CD1c-positive myeloid dendritic cell (primary cell): Measurements from ENCODE around the gene MYO5B.
"Not testable (repeated sequence)": the region's sequence is repeated elsewhere in the genome, so short reads cannot be mapped to it uniquely, and the experiment has no call there.

Source experiments
- DNase-seq: peaks from one replicate; pipeline ENCODE4 v3.0.0-alpha.2; 2016; ENCODE audit errors: extremely low spot score

Gene MYO5B

DNA sequence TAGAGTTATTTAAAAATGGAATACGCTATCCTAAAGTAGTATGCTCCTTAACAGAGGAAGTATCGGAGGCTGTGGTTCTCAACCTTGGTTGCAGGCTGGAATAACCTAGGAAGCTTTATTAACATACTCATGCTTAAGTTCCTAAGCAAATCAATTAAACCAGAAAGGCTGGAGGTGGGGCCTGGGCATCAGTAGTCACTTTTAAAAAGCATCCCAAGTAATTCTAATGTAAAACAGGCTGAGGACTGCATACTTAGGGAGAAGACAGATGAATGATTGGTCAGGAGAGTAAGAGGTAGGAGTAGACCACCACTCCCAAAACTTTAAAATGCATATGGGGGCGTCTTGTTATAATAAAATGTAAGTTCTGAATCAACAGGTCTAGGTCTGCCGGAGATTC is 396.9 kb downstream of the MYO5B start:
- no peak for DNase-seq

DNA sequence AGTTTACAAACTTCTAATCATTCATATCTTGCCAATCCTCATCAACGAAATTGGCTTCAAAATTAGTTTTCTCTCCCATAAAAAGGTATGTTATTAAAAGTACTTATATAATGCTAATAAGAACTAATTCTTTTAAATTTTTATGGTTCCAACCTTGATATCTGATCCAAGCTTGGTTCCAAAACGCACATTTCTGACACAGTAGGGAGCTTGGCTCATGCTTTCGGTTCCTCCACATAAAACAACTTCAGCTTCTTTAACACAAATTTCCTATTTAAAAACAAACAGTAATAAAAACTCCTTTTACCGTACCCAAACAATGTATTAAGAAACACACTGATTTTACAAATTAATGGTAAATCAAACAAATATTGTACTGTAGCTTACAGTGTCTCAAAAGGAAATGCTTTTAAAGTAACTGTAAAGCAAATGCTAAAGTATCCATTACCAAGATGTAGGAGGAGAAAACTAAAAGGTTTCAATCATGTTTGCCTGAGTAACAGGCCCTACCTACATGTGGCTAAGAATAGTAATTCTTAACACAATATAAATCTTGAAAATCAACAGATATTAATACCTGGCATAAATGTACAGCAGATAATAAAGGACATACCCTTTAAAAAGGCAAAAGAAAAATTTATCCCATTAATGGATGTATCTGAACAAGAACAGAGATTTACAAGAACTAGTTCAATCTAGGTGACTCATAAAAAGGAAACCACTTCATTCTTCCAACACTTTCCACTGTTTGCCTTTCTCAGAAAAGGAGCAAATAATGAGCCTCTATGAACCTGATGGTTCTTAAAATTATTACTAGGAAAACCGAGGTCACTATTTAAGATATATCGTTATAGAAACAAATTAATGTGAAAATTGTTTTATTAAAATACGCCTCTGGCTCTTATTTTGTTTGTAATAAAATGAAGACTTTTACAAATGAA is 399.1 kb downstream of the MYO5B start:
- no peak for DNase-seq

DNA sequence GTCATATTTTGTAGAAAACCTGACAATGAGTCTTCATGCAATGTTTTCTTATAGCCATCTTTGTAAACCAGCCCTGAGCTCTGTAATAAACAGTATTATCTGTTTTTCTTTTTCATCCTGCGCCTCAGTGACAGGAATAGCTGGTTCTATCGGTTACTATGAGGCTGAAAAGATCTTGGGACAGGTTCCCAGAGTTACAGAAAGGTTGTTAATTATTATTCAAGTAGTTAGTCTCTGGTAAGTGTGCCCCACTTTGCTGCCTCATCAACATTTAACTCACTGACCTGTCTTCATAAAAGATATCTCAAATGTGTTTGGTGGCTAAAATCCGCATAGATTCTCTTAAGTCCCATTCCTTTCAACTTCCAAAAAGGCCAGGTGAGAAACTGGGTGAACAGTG is 400.2 kb downstream of the MYO5B start:
- DNase-seq, result no peak

DNA sequence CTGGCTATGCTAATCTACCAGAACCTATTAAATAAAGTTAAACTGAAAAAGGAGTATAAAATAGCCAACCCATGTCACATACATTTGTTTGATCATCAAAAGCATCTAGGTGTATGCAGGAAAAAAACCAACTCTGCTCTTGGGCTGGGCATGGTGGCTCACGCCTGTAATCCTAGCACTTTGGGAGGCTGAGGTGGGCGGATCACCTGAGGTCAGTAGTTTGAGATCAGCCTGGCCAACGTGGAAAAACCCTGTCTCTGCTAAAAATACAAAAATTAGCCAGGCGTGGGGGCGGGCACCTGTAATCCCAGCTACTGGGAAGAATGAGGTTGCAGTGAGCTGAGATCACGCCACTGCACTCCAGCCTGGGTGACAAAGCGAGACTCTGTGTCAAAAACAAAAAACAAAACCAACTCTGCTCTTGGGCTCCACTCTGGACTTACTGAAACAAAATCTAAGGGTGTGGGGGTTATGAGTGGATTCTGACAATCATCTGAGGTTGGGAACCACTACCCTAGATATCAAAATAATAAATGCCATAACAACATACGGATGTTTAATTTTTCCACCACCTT is 405.3 kb downstream of the MYO5B start:
- DNase-seq, result not testable (repeated sequence)

DNA sequence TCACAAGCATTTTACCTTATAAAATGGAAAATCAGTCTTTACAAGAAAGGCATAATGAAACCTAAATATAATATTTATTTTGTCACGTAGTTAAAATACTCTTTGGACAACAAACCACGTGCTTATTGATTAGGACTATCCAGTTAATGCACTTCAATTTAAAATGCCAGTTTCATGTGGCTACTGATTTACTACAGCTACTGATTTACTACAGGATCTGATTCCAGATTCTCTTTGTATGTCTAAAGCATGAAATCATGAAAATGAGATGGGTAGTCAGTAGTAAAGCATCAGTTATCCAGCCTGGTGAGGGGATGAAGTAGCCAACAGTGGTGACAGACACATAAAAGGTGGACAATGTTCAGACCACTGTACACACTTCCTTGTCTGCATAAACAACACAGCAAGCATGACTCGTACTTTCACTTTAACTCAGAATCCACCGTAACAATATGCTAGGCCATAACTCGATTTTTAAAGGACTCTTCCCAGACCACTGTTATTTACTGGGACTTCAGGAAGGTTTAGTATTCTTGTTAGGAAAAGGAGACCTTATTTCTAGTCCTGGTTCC is 406.5 kb downstream of the MYO5B start:
- no peak for DNase-seq

DNA sequence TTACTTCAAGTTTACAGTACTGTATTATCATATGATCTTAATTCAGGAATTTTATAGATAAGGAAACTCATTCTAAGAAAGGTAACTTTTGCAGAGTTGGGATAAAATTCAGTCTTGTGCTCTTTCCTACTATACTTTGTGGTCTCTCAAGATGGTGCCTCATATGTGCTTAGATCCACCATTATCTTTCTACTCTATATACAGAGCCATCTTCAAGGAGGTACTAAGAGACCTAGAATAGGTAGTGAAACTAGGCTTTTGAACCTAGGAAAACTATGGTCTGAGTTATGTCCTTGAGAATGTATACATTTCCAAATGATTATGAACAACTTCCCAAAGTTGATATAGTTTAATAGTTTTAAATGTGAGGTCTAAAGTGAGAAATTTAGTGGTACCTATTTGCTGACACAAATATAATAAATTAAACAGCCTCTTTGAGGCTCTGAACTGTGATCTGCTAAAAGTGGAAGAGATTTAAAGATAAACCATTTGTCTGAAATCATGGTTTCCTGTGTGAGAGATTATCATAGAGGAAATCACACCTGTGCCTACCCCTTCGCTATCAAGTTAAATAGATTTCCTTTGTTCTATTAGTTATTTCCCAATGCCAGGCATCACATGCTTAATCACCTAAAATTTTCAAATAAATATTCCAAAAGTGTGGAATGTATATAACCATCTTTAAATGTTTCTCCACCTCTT is 408.8 kb downstream of the MYO5B start:
- no peak for DNase-seq

DNA sequence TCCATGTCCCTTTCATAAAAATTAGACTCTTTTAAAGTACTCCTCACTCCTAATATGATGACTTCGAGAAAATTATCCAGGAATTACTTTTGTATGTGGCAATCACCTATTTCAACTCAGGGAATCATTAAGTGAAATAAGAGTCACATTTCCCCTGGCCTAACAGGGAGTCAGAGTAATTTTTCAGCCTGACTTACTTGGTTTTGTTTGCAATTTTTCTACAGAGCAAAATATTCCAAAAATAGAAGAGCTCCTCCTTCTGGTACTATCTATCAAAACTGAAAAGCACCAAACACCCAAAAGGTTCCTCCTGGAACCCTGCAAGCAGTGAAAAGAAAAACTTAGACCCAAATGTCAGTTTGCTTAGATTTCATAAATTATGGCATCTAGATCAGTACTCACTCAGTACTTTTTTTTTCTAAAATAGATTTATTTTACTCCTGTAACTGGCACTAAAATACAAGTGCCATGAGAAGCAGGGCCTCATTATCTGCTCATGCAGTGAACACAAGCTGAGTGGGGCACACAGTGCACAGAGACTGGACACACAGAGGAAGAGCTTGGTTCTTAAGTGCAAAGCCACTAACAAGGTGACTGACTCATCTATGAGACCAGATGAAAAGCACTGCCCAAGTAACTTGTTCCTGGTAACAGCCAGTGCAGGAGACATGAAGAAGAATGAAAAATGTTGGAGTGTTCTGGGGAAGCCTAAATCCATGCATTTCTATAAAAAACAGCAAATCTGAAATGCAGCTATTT is 410.3 kb downstream of the MYO5B start:
- DNase-seq, result no peak

DNA sequence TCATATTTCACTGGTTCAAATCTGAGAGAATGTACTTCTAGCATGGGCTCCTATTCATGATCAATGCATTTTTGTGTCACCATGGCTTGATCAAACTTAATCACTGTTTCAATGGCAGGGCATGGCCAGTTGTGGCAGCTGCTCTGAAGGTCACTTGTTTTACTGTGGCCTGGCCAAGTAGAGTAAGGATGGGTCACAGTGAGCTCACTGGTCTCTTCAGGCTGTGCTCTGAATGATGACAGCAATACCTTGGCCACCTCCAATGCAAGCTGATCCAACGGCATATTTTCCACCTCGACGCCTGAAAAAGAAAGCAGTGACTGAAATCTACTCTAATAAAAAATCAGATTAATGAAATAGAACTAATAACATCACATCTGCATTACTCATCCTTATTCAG is 411.3 kb downstream of the MYO5B start:
- DNase-seq, result not testable (repeated sequence)

DNA sequence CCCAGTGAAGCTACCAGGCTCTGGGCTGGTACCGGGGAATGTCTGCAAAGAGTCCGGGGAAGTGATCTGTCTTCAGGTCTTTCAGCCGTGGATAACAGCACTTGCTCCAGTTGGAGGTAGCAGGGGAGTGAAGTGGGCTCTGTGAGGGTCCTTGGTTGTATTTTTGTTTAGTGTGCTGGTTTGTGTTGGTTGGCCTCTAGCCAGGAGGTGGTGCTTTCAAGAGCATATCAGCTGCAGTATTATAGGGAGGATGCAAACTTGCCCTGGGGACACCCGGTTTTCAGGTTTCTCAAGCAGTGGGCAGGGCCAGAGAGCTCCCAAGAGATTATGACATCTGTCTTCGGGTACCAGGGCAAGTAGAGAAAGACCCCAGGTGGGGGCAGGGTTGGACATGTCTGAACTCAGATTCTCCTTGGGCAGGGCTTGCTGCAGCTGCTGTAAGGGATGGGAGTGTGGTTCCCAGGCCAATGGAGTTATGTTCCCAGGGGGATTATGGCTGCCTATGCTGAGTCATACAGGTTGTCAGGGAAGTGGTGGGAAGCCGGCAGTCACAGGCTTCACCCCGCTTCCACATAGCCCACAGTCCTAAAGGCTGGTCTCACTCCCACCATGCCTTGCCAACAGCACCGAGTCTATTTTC is 416.0 kb downstream of the MYO5B start:
- DNase-seq, result no peak
